Activated T-cell treated with anti-CD3 and anti-CD28 coated beads for 1 hour (primary cell): ENCODE data around the gene SPDYE4.
"Not testable (repeated sequence)": the region's sequence is repeated elsewhere in the genome, so short reads cannot be mapped to it uniquely, and the experiment has no call there.

Experiments
- DNase-seq: peaks from one replicate; pipeline ENCODE4 v3.0.0-alpha.2; 2020; ENCODE audit warnings: low read depth

The SPDYE4 gene

GRCh38 chr17:8758137-8758596, at the start of gene SPDYE4:
Gene SPDYE4 (minus strand): TSS chr17:8758546. CDS start chr17:8758382, 164 bp downstream.
- DNase-seq: no peak

GRCh38 chr17:8806926-8807550, 48.7 kb upstream of the SPDYE4 start:
- no peak for DNase-seq

- DNase-seq: no peak
Measured at GRCh38 chr17:8806253-8806925, 48.0 kb upstream of the SPDYE4 start.

- DNase-seq: not testable (repeated sequence)
Measured at GRCh38 chr17:8805396-8805795, 47.0 kb upstream of the SPDYE4 start.

- no peak for DNase-seq
Measured at GRCh38 chr17:8803531-8804420, 45.4 kb upstream of the SPDYE4 start.

GRCh38 chr17:8801135-8801840, 42.9 kb upstream of the SPDYE4 start:
- no peak for DNase-seq

- DNase-seq: no peak
Measured at GRCh38 chr17:8800656-8801055, 42.3 kb upstream of the SPDYE4 start.

- DNase-seq: no peak
Measured at GRCh38 chr17:8799570-8800212, 41.3 kb upstream of the SPDYE4 start.

- DNase-seq: no peak
Measured at GRCh38 chr17:8798846-8799569, 40.7 kb upstream of the SPDYE4 start, which contains the start of gene MFSD6L. Gene MFSD6L (minus strand): TSS chr17:8799365. CDS start chr17:8799120, 245 bp downstream.

GRCh38 chr17:8798176-8798845, 40.0 kb upstream of the SPDYE4 start:
- DNase-seq: no peak

GRCh38 chr17:8797621-8798175, 39.4 kb upstream of the SPDYE4 start:
- no peak for DNase-seq

- no peak for DNase-seq
Measured at GRCh38 chr17:8794636-8795035, 36.3 kb upstream of the SPDYE4 start.

- DNase-seq: no peak
Measured at GRCh38 chr17:8793649-8794048, 35.3 kb upstream of the SPDYE4 start.

- no peak for DNase-seq
Measured at GRCh38 chr17:8792646-8793045, 34.3 kb upstream of the SPDYE4 start.

GRCh38 chr17:8791910-8792270, 33.5 kb upstream of the SPDYE4 start:
- no peak for DNase-seq

GRCh38 chr17:8791248-8791909, 33.0 kb upstream of the SPDYE4 start:
- no peak for DNase-seq

- DNase-seq: no peak
Measured at GRCh38 chr17:8789743-8790142, 31.4 kb upstream of the SPDYE4 start.

GRCh38 chr17:8788998-8789397, 30.7 kb upstream of the SPDYE4 start:
- DNase-seq: no peak
